Kidney epithelial cell (primary cell): ENCODE data around the gene VASP. TPM values are rescaled to one million over a fixed set of nuclear protein-coding genes. Genes with fewer than 3 reads are reported as not detected.
A peak's percentile ranks its signal among the peaks of the same experiment; 100 is the strongest.

Experiments used
- DNase-seq: peaks from one replicate; pipeline ENCODE4 v3.0.0-alpha.2; 2010; ENCODE audit warnings: low read depth
- H3K27me3 ChIP-seq: 2 replicates; pipeline ENCODE4 v1.6.0; 2011; ENCODE audit warnings: low read length; ENCODE audit not compliant: control insufficient read depth, insufficient read depth
- H3K36me3 ChIP-seq: 2 replicates; pipeline ENCODE4 v1.5.1; 2011; ENCODE audit warnings: low read length; ENCODE audit not compliant: control insufficient read depth, insufficient read depth
- H3K4me3 ChIP-seq: 2 replicates; pipeline ENCODE4 v1.5.1; 2011; ENCODE audit warnings: low read depth, mild to moderate bottlenecking, control low read depth, low read length
- CTCF ChIP-seq: IDR thresholded peaks from 2 replicates; pipeline ENCODE4 v1.5.1; 2011; ENCODE audit warnings: mild to moderate bottlenecking, moderate library complexity, low read length, control low read depth, inconsistent platforms; ENCODE audit not compliant: insufficient read depth, poor library complexity, severe bottlenecking
- total RNA-seq: library from RNA; depleted of rRNA; stranded (reverse); fragments of >200 nt; gene quantifications from 2 replicates; pipeline ENCODE4 v1.2.3, GENCODE V29; 2015

Gene VASP
- total RNA-seq, 1 donor from 2014 or later: 228 TPM

GRCh38 chr19:45476304-45476703, 31.0 kb upstream of the VASP start:
- TF ChIP-seq CTCF: no peak
- DNase-seq: no peak
- Histone ChIP-seq H3K4me3 (no peak overlapping the region), H3K27me3 (no peaks in the 10 kb centered on the region), H3K36me3 (no peaks in the 10 kb centered on the region)

GRCh38 chr19:45477186-45477585, 30.1 kb upstream of the VASP start:
- no peak for DNase-seq
- no peak for TF ChIP-seq CTCF

DNA sequence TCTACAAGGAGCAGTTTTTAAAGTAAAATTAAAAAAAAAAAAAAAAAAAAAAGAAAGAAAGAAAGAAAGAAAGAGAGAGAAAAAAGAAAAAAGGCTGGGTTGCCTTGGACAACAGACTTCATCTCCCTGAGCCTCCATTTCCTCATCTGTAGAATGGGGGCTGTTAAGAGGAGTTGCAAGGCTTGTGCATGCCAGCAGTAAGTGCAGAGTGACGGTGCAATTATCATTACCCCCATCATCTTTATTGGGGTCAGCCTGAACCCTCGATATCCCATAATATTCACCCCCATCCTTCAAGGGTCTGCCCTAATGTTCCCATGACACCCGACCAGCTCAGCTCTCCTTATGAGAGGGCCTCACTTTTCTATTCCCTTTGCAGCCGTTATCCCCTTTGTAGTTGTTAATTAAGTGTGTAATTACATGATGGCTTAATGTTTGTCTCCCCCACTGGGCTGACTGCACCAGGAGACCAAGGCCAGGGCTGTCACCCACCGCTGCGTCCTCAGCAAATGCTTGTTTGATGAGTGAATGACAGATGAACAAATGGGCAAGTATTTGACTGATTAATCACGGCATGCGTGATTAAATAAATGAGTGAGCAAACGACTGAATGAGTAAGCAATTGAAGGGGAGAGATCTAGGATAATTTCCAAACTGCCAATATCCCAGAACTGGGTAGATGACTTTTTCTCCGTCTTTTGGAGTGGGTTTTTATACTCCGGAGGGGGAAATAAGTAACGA, 29.4 kb upstream of the VASP start:
- DNase-seq: no peak

More at GRCh38 chr19:45477186-45477585, 30.1 kb upstream of the VASP start:
- H3K36me3 ChIP-seq: no peaks in the 10 kb centered on the region
- no peak overlapping the region for H3K4me3 ChIP-seq
- no peaks in the 10 kb centered on the region for H3K27me3 ChIP-seq

GRCh38 chr19:45478454-45479238, 28.6 kb upstream of the VASP start:
- peak; percentile 93 for TF ChIP-seq CTCF
- no peak for DNase-seq
- Histone ChIP-seq H3K36me3 (no peaks in the 10 kb centered on the region), H3K27me3 (no peaks in the 10 kb centered on the region), H3K4me3 (peak overlapping the region; percentile 55)

More for the DNA sequence above, 29.4 kb upstream of the VASP start:
- Histone ChIP-seq H3K36me3 (no peaks in the 10 kb centered on the region), H3K4me3 (peak overlapping the region; percentile 18), H3K27me3 (no peaks in the 10 kb centered on the region)
- TF ChIP-seq CTCF: no peak

GRCh38 chr19:45483033-45483432, 24.2 kb upstream of the VASP start:
- no peak for DNase-seq
- Histone ChIP-seq H3K27me3 (no peaks in the 10 kb centered on the region), H3K36me3 (no peaks in the 10 kb centered on the region), H3K4me3 (no peak overlapping the region)
- TF ChIP-seq CTCF: no peak
